NCI-H1930 (cell line): ENCODE measurements around the gene KNCN.

Experiments used
- DNase-seq, 2 experiments: peaks; one replicate each; lab custom pipeline; 2025; lab: John Stamatoyannopoulos, UW

KNCN gene

GRCh38 chr1:46551597-46552095, at the start of gene KNCN:
KNCN (minus strand) TSS chr1:46551647; CDS start chr1:46551215, 432 bp downstream.
- DNase-seq: no peak

DNA sequence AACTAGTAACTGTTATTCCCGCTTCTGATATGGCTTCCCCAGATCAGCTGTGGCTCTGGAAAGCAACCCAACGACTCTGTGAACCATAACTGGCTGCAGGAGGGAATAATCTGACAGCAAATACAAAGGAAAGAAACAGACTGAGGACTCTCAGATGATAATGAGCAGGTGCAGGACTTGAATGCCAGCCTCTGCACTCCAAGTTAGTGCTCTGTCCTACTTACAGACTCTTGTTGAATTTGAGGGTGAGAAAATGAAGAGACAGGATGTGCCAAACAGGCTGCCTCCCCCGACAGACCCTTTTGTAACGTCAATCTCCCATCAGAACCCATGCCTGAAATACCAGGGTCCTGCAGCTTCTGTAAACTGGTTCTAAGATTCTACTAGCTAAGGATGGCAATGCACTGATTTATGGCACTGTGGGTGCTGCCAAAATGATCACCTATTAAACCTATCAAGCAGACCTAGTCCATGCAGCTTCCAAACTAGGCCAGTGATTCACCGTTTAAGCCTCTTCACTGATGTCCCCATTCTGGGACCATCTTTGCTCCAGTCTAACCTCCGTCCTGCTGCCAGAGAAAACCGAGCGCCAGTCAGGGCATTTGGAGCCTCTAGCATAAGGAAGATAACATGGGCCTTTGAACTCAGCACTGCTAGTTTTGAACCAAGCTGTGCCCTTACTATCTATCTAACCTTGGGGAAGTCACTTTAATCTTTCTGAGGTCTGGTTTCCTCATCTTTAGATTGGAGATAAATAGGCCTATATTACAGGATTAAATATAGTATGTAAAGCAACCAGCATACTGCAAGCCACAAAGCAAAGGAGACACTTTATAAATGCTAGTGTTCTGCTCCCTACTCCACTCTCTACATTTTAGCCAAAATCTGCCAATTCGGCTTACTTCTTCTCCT, 47.9 kb upstream of the KNCN start:
- no peak for DNase-seq

DNA sequence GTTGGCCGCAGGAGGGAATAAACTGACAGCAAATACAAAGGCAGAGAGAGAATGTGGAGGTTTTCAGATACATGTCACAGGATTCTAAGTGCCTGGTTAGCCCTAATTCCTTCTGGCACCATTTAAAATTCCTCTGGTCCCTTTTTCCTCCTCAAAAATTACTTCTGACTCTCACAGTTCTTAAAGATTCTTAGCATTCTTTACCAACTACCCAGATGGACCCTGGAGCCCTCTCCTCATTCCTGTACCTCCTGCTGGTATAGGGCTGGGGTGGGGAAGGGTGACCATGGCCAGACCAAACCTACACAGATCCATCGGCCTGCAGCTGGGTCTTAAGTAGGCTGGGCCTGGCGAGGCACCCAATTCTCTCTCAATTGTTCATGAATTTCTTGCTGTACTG, 45.4 kb upstream of the KNCN start:
- DNase-seq: no peak

GRCh38 chr1:46596036-46596435, 44.6 kb upstream of the KNCN start:
- no peak for DNase-seq

- DNase-seq: no peak
Measured at GRCh38 chr1:46595127-46595526, 43.7 kb upstream of the KNCN start.

GRCh38 chr1:46594063-46594462, 42.6 kb upstream of the KNCN start:
- DNase-seq: no peak

GRCh38 chr1:46592823-46593222, 41.4 kb upstream of the KNCN start:
- DNase-seq: no peak

DNA sequence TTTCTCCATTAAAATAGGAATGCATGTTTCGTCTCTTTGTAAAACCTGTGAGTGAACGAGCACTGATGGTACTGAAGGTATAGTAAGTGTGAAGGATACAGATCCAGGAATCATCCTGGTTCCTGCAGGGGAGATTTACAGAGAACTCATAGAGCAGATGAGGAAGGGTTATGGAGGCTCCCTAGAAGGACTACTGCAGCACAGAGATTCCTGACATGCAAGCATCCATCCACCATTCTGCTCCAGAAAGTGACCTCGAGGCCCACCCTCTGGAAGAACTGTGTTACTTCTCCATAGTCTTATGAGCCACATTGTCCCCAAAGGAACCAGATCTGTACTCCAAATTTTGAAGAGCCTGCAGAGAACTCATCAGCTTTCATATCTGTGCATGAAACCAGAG, 38.1 kb upstream of the KNCN start:
- no peak for DNase-seq

DNA sequence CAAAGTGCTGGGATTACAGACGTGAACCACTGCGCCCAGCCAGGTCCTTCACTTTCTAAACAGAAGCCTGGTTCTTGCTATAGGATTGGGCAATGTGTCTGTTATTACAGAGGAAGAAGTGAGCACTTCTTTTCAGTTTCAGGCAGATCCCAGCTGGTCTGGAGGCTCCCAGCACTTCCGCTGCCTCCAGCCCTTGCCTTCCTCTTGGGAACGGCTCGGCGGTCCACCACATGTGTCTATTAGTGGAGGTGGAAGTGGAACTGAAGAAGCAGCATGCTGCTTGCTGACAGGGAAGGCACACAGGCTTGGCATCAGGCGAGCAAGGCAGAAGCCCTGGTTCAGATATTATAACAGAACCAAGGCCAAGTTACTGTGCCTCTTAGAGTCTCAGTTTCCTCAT, 35.6 kb upstream of the KNCN start:
- DNase-seq: no peak

- no peak for DNase-seq
Measured at GRCh38 chr1:46585312-46585938, 34.0 kb upstream of the KNCN start.

DNA sequence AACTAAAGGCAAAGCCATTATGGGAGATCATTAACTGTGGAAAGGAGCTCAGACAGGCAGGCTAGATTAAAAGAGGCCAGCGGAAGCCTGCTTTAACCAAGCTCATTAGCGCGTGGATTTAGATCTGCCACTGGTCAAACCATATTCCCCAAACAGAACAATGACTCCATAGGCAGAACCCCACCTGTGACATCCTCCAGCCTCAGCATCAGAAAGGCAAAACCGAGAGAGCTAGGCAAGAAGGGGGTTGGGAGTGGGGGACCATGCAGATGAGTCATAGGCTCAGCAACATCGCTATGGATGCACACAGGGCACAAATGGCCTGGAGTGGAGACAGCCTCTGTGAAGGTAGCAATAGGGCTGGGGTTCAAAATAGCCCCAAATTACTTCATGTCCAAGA, 32.0 kb upstream of the KNCN start:
- DNase-seq: no peak

DNA sequence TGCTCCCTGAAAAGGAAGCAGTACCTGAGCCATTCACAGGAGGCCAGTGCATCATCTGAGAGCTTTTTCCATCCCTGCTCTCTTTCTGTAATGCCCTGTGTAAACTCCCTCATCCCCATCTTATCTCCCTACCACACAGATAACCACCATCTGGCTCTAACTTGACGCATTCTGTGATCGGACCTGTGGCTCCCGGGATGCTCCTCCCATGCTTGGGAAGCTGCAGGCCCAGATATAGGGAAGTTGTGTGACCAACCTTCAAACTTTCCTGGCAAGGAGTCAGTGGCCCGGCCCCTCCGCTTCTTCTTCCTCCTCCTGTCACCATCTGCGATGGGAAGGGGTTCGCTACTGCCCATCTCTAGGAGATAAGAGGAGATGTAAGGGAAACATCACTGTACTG, 31.5 kb upstream of the KNCN start:
- DNase-seq: no peak

GRCh38 chr1:46581681-46582455, 30.4 kb upstream of the KNCN start:
- DNase-seq: no peak

DNA sequence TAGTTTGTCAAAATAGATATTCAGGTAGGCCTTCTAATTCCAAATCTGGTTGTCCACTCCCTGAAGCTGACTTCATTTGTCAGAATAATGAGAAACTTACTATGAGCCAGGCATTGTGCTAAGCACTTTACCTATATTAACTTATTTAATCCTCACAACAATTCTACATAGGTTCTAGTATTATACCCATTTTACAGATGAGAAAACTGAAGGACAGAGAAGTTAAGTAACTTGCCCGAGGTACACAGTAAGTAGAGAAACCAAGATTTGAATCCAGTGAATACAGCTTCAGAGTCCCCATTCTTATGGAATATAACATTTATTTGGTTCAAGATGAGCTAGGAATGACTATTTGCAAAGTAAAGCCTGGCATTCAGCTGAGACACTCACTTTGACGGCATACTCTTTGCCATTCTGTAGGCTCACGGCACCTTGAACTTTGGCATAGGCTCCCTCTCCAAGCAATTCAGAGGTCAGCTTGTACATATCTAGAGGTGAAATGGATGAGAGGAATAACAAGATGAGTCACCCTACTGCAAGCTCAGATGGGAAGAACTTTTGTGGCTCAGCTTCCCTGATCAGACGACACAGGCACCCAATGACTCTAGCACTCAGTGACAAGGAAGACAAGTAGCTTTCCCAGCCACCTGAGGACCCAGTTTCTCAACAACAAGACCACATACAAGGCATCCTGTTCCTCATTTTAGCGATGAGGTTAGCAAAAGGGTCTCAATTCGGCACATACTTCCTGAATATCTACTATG, 28.9 kb upstream of the KNCN start:
- no peak for DNase-seq

DNA sequence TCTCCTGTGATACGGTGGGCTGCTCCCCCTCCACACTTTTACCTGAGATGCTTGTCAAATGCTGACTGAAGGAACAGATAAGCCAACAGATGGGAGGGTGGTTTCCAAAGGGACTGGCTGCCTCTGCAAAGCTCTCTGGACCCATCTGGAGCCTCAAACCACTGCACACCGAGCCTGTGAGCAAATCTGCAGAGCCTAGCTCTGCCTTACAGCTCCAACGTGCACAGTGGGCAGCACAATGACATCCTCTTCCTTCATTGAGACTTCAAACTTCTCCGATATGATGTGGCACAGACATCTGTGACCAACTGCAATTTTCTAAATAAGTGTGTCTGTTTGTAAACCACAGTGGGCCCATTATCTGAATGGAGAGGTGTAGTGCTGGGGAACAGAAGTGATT, 26.2 kb upstream of the KNCN start:
- no peak for DNase-seq

DNA sequence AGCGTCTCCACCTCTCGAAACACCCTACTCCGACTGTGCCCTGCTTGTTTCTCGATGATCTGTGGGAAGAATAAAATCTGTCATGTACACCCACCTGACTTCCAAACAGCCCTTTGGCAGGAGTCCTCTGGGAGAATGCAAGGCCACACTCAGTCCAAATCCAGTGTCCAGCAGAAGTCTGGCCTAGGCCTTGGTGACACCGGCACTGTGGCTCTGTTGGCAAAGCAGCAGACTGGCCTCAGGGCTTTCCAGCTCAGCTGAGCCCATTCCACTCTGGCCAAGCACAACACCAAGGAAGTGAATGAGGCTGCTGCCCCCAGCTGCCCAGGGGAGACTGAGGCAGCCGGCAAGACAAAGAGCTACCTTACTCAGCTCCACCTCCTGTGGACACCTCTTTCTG, 25.1 kb upstream of the KNCN start:
- DNase-seq: no peak

GRCh38 chr1:46575778-46576177, 24.3 kb upstream of the KNCN start:
- no peak for DNase-seq

- DNase-seq: no peak
Measured at GRCh38 chr1:46575300-46575699, 23.9 kb upstream of the KNCN start.

- DNase-seq: no peak
Measured at GRCh38 chr1:46571691-46572225, 20.3 kb upstream of the KNCN start.

DNA sequence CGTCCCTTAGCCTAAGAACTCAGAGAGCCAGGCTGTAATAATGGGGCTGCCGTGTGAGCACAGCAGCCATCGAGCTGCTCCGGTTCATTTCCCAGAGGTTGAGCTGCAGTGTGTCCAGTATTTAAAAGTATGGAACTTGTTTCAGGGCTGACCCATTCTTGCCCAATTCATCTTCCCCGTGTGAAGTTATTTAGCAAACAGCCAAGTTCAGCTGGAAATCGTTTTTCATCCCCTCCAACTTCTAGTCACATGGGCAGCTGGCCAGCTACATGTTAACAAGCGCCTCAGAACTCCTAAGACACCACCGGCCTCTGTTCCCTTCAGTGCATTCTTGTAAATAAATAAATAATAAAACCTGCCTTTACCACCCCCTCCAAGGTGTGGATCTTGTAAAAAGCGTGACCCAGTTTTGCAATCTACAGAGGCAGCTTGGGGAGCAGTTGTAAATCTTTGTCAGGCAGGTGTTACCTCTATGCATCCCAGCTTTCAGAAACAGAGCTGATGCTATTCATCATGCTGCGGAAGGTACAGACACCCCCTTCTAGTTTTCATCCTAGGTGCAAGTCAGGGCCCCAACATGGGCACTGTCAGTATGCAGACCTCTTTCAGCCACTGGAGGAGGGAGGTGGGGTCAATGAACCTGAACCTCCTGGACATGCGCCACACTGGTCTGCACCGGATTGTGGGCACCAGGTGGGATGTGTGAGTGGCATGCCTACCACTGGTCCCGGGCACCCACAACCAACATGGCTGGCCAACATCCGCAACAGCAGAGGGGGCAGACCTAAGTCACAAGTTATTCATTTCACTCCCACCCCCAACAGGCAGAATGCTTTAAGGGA, 18.7 kb upstream of the KNCN start:
- no peak for DNase-seq

DNA sequence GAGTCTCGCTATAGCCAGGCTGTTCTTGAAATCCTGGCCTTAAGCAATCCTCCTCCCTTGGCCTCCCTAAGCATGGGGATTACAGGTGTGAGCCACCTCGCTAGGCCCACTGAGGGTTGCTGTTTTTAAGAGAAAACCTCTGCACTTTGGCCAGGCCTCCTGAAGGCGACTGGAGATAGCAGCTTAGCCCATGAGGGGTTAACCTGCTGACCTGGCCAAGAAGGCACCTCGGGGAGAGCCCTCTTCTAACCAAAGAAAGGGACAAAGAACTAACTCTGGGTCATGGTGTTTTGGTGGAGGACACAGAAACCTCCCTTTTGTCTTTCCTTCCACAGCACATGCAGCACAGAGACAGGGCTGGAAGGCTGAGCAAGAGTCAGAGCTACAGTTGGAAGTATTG, 17.7 kb upstream of the KNCN start:
- no peak for DNase-seq
